ENCODE measurements around the gene C10orf67.
"Not testable (repeated sequence)": the region's sequence is repeated elsewhere in the genome, so short reads cannot be mapped to it uniquely, and the experiment has no call there.

Gene C10orf67

DNA sequence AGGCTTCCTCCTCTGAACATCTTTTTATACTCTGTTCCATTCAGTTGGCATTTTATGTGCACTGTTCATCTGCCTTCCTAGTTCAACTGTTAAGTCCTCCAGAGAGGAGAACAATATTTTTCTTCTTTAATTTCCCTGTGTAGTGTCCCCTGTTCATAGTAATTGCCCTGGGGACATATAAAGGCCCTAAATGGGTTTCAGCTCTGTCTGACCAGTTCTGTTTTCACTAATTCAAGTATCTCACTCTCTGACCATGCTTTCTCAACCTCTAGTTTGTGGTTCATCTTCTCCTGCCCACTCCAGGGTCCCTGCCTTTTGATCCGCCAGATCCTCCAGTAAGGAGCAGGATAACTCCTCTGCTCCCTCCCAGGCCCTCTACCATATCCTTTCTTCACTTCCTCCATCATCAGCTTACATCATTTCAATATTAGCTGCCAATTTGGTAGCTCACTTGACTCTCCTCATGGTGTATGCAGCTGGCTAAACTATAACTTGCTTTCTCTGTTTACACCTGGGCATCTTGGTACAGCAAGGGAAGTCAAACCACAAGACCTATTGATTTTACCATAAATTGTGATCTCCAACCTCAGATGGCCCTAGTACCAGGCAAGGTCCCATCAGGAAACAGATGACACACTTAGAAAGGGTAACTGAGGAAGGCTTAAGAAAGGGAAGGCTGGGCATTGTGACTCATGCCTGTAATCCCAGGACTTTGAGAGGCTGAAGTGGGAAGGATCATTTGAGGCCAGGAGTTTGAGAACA lies 17.7 kb upstream of the C10orf67 start:
- no peak for DNase-seq

DNA sequence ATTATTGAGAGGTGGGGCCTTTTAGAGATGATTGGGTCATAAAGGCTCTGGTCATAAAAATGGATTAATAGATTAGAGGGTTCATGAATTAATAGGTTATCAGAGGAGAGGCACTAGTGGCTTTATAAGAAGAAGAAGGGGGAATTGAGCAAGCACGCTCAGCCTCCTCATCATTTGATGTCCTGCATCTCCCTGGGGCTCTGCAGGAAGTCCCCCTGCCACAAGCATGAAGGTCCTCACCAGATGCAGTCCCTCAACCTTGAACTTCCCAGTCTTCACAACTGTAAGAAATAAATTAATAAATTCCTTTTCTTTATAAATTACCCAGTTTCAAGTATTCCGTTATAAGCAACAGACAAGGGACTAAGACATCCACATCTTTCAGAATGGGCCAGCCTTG lies 17.1 kb upstream of the C10orf67 start:
- no peak for DNase-seq

DNA sequence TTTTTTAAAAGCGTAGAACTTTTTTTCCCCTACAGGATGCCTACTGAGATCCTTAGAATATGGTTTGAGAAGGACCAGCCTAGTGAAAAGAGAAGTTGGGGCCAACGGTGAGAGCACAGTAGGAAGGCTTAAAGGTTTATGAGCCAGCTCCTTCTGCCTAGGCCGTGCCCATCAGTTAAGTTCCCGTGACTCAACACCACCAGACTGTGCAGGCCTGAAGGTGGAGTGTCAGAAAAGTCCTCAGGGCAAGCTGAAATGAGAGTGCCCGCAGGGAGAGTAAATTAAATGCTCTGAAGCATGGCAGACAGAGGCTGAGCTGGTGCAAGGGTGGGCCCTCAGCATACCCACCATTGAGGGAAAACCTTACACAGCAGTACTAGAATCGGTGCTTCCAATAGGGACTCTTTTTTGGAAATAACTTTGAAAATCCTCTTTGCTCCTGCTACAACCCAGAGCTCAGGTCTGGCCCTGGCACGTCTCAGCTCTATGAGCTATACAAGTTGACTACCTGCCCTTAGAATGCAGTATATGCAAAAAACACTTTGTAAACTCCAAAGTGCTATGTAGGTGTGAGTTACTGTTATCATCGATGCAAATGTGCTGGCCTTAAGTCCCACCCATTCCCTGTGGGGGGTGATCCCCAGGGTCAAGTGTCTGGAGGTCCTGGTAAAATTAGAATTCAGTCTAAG lies 15.2 kb upstream of the C10orf67 start:
- DNase-seq, result no peak

DNA sequence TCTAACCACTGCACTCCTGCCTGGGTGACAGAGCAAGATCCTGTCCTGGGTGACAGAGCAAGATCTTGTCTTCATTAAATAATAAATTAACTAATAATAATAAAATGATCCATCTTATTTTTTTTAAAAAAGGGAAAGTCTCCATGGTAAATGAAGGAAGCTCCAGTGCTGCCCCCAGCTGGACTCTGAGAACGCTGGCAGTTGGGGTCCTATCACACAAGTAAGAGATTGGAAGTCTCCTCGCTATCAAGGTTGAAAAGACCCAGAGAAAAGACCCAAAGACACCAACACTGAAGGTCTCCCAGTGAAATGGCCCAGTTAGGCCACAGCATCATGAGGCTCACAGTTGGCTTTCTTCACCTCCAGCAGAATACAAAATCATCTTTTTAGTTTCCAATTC lies 13.8 kb upstream of the C10orf67 start:
- DNase-seq, result no peak

DNA sequence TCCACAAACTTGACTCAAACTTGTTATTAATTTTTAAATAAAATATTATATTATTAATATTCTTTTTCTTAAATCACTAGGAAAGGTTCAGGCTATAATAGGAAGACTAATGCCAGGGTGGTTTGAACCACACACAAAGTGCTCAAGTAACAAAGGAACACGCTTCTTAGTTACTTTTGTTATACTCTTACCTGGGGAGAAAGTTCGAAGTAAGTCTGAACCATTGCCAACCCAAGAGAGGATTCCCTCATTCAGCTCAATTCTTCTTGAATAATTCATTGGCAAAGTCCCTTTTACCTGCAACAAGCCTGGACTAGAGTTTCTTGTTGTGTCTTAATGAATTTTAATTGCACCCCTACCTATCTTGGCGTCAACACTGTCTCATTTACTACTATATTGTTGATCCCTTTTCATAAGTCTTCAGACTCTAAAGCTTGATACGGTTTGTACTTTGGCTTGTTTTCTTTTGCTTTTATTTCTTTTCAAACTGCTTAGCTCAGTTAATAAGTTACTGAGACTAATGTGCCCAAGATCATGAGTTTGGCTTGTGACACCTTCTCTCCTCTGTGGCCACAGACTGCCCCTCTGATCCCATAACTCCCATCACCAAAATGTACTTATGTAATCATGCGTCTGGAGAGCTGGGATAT lies 10.2 kb upstream of the C10orf67 start:
- no peak for DNase-seq

DNA sequence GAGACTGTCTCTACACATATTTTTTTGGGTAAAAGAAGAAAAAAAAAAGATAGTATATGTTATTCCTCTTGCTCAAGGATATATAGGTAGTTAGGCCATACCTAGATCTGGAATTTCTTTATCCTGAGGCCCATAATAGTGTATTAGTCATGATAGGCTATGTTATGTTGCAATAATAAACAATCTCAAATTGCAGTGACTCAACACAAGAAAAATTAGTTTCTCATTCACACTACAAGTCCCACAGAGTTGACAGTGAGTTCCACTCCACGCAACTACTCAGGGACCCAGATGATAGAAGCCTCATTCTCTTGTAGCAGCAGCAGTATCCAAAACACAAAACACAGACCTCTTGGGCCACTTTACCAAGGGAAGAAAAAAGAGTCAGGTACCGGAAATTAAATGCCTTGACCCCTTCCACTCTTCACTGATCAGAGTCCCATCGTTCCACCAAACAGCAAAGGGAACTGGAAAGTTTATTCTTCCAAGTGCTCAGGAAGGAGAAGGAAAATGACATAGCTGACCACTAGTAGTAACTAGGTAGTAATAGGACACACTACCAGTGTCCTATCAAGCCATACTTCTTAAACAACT lies 7.4 kb upstream of the C10orf67 start:
- no peak for DNase-seq

DNA sequence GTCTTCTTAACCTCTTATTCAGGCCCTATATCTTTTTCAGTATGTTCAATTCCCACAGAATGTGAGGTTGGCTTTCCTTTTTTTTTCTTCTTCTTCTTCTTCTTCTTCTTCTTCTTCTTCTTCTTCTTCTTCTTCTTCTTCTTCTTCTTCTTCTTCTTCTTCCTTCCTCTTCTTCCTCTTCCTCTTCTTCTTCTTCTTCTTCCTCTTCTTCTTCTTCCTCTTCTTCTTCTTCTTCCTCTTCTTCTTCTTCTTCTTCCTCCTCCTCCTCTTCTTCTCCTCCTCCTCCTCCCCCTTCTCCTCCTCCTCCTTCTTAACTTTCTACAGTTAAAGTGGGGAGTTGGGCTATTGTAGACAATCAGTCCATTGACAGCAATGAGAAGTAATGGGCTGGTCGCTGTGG lies 6.1 kb upstream of the C10orf67 start:
- not testable (repeated sequence) for DNase-seq

DNA sequence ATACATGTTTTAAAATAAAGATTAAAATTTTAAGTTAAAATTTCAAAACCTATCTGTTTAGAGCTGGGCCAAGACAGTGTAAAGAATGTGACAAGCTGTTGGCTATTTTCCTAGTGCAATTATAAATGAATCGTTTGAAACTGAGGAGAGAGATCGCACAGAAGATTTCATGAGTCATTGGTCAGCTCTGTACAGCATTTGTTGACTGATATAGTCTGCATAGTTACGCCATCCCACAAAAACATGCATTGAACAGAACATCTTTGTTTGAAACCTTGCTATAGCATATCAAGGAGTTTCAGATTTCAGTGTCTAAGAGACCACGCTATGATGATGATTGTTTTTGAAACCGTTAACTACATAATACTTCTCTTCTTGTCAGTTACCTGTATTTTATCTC lies 1.3 kb upstream of the C10orf67 start:
- DNase-seq, result no peak

DNA sequence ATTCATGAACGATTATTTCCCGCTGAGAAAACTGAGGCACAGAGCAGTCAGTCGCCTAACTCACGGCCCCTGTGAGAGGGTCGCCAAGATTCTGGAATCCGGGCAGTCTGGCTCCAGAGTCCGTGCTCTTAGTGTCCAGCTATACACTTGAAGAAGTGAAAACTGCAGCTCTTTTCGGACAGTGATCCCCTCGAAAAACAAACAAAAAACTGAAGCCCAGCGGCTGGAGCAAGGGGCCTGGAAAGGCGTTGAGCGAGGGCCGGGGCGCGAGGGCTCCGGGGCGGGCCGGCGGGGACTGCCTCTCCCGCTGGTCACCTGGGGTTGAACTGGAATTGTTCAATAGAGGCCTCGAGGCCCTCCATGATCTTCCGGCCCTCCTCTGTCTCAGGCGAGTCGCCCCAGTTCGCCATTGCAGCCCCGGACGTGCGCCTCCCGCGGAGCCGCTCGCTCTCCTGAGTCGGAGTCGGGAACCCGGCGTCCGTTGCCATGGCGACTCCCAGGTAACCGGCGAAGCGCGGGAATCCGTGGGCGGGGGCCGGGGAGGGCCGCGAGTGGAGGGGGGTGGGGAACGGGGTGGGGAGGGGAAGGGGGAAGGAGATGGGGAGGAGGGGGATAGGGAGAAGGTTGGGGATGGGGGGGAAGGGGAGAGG lies 881 bp downstream of the C10orf67 start:
- no peak for DNase-seq

DNA sequence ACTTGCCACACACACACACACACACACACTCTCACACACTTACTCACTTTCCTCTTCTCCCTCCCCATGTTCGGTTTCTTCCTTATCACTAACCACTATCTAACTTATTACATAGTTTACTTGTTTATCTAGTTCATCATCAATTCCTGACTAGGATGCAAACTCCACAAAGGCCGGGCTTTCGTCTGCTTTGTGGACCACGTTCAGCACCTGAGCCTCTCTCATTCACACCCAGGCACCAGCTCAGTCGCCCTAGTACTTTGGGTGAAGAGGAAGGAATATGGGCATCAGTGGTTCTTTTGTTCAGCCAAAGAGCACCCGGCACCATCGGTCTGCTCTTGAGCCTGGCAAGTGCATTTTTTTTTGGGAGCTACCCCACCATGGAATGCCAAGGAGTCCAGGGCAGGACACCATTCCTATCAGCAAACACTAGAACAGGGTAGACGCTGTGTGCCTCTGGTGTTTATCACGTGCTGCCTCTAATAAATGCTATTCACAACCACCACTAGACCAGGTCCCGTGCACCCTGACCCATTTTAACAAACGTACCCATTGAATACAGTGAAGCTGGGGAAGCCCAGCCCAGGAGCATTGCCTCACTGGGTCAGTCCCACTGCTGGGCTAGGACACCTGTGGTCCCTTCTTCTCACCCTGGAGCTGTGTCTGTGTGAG lies 2.2 kb downstream of the C10orf67 start:
- DNase-seq, result no peak

DNA sequence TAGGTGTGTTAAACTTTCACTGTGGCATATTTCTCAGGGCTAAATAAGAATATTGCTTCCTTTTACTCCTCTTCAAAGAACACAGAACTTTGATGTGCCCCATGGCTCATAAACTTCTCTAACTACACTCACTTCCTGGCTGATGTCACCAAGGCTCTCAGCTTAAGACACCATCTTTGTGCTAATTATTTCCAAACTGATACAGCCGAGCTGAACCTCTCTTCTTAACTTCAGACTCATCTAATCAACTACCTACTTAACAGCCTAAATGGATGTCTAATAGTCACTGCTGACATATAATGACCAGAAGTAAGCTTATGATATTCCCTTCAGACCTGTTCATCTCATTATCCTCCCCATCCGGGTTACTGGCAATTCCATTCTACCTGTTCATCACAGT lies 3.6 kb downstream of the C10orf67 start:
- DNase-seq, result no peak

DNA sequence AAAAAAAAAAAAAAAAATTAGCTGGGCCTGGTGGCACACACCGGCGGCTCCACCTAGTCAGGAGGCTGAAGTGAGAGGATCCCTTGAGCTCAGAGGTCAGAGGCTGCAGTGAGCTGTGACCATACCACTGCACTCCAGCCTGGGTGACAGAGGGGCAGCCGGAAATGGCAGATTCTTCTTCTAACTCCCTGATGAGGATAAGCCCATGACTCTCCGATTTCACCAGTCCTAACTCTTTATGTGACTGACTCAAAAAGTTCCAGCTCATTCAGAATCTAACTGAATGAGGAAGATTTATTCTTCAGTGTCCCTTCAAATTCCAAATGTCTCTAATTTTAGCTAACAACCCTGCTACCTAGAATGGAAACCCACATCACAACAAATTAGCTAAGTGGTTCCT lies 4.2 kb downstream of the C10orf67 start:
- DNase-seq, result no peak

DNA sequence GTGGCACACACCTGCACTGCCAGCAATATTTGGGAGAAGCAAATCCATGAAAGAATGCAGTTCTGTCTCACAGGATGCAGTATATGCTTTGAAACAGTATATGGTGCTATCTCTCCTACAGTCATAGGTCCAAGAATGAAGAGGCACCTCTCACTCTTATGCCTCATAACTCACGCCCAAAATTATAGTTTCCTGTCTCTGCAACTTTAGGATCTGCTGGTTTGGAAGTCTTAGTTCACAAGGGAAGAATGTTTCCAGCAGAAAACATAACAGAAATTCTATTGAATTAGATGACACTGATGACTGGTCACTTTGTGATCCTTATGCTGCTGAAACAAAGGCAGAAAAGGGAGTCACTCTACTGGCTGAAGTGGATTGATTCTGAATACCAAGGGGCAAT lies 5.7 kb downstream of the C10orf67 start:
- DNase-seq, result no peak

DNA sequence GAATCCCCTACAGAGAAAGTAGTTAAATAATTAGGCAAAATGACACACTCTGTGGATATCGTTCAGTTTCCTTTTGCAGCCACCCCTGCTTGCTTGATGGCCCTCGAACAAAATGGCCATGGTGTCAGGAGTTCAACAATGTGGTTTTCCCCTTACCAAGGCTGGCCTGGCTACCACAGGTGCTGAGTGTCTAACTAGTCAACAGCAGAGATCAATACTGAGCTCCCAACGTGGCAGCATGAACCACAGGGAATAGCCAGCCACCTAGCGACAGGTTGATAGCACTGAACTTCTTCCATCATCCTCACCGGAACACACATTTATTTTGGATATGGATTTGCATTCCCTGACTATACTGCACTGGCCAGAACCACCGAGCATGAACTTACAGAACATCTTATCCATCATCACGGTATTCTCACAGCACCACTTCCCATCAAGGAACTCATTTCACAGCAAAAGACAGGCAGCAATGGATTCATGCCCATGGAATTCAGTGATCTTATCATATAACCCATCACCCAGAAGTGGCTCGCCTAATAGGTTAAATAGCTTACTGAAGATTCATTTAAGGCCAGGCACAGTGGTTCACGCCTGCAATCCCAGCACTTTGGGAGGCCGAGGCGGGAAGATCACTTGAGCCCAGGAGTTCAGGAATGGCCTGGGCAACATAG lies 6.3 kb downstream of the C10orf67 start:
- no peak for DNase-seq

DNA sequence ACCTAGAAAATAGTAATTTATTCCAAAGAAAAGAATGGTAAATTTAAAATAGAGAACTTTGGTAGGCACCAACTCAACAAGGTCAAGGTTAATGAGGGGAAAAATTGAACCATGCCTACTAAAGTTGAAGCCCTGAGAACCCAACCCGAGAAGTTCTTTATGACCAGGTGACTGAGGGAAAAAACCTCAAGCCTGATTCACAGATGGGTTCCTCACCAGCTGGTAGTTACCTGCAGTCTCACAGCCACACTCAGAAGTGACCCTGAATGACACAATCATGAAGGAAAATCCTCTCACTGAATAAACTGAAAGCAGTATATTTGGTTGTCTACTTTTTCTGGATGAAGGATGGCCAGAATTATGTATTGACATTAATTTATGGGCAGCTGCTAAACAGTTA lies 7.0 kb downstream of the C10orf67 start:
- no peak for DNase-seq

DNA sequence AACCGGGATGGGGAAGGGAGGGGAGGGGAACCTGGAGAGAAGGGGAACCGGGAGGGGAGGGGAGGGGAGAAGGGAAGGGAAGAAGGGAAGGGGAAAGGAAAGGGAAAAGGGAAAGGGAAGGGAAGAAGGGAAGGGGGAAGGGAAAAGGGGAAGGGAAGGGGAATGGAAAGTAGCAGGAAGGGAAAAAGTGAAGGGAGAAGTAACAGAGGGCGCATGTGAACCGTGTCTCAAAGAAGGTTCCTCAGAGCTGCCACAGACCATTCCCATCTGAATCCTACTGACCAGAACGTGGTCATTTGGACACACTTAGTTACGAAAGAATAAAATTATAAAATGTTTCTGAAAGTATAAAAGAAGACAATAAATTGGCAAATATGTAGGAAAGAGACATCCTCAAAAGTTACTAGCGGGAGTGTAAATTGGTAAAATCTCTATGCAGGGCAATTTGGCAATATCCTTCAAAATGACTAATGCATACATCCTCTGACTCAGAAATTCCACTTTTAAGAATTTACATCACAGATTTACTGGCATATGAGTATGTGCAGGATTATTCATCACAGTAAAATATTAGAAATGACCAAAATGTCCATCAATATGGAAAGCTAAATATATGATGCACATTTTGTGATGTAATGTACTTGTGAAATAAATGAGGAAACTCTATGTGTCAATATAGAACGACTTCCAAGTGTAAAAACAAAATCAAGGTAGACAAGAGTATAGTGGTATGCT lies 12.9 kb downstream of the C10orf67 start:
- DNase-seq, result no peak

DNA sequence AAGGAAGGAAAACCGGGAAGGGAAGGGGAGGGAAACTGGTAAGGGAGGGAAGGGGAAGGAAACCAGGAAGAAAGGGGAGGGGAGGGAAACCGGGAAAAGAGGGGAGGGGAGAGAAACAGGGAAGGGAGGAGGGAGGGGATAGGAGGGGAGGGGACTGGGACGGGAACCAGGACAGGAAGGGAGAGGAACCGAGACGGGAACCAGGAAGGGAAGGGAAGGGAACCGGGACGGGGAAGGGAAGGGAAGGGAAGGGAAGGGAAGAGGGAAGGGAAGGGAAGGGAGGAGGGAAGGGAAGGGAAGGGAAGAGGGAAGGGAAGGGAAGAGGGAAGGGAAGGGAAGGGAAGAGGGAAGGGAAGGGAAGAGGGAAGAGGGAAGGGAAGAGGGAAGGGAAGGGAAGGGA lies 13.6 kb downstream of the C10orf67 start:
- DNase-seq, result no peak

DNA sequence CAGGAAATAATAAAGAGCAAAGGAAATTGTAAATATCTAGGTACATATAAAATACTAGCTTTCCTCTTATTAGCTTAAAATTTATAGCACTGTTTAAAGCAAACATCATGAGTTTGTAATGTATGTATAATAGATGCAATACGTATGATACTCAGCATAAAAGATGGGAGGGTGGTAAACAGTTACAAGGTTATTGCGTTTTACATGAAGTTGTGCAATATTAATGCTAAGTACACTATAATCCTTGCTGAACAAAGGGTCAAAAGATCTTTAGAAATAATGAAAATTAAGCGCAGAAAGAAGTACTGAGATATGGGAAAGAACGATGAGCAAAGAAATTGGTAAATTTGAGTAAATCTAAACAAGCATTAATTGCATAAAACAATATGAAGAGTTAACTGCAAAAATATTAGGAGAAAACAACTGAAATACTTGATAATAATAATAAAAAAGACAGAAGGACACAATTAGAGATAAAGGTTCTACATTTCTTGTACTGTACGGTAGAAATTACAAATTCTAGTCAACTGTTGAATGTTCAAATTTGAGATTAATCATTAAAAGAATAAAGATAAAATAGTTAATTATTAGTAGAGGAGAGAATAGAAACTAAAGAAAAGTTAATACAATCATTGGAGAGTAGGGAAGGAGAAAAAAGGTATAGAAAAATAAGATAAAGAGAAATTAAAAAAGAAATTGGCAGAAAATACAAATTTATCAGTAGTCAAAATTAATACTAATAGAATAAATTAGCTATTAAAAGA lies 17.9 kb downstream of the C10orf67 start:
- DNase-seq, result no peak

DNA sequence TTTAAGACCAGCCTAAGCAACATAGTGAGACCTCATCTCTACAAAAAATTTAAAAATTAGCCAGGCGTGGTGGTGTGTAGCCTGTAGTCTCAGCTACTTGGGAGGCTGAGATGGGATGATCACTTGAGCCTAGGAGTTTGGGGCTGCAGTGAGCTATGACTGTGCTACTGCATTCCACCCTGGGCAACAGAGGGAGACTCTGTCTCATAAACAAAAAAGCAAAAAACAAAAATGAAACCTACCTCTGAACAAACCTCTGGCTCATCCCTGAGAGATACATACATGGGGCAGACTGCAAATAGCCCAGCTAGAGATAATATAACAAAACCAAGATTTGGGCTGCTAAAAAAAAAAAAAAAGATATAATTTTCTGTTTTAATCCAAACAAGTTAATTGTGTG lies 19.5 kb downstream of the C10orf67 start:
- DNase-seq, result no peak

DNA sequence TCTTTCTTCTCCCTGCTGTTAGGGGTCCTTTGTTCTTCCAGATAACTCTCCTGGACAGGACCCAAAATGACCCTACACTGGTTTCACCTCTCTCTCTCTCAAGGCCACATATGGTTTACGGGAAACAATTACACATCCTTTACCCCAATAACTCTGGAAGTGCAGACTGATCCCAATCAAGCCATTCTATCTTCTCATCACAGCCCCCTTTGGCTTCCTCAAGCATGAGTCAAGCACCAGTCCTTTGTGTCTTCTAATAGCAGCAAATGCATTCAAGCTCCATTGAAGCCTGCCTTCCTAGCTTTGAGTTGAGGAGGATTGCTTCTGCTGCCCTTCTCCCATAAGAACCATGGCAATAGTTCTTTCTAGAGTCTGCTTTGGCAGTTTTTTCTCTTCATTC lies 20.2 kb downstream of the C10orf67 start:
- no peak for DNase-seq

DNA sequence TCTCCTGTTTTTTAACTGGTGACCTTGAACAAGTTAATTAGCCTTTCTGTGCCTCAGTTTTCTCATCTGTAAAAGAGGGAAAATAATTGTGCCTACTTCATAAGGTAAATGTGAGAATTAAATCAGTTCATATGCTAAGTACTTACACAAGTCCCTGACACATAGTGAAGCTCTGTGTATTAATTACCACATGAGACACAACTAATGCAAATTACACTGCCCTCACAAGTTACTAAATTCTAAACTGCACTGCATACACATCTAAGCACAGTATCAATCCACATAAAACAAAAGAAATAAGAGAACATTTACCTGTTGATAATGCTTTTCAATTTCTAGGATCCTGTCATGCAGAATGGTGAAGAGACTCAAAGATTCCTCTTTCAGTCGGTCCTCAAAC lies 22.5 kb downstream of the C10orf67 start:
- no peak for DNase-seq
